ENCODE data around the gene ATP5F1D. TPM values are rescaled to one million over a fixed set of nuclear protein-coding genes. Genes with fewer than 3 reads are reported as not detected.

The ATP5F1D gene
- total RNA-seq, 1 donor from 2014 or later, result 24.5 TPM

DNA sequence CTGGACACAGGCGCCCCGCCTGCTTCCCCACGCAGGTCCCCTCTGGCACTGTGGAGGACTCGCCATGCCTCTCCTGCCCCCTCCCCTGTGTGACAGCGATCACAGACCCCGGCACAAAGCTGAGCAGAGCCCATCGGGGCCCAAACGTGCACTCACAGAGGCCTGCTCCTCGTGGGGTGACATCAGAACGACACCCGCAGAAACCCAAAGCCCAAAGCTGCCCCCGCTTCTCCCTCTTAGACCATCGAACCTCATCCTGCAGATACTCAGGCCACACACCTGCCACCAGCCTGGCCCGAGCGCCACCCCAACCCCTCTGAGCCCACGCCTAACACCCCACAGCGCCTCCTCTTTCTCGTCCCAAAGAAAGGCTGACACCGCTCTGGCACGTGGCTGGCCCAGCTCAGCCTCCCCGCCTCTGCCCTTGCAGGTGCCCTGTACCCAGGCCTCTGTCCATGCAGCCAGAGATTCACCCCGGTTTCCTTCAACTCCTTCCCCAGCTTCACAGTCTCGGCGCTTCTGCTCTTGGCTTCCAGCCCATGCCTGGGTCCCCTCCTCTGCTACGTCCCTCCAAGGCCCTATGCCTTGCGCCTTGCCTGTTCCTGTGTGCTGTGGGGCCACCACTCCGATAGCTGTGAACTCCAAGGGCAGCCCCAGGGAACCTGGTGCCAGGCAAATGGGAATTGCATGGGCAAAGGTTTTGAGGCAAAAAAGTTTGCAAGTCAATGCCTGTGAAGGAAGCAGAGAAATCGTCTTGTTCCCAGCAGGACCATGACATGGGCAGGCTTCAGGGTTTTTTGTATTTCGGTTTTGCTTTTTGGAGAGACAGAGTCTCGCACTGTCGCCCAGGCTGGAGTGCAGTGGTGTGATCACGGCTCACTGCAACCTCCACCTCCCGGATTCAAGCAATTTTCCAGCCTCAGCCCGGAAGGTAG lies 2.9 kb upstream of the ATP5F1D start:
- H3K4me1 ChIP-seq (ENCODE audit: control insufficient read depth in 3 of 3, insufficient read depth in 3 of 3, low read length in 3 of 3), result peaks cover 26 to 42% (median 37%) of the 10 kb centered on the region in 3 donors
- H3K4me3 ChIP-seq (ENCODE audit: low read length in 3 of 3), result peak overlapping the region; percentile 14 to 49 (median 36)
- peaks cover 0 to 8% (median 7%) of the 10 kb centered on the region in 3 donors for H3K27me3 ChIP-seq (ENCODE audit: control insufficient read depth in 3 of 3, insufficient read depth in 3 of 3, low read length in 3 of 3)
- no peak overlapping the region for H3K27ac ChIP-seq (ENCODE audit: low read depth, low read length)
- H3K9me3 ChIP-seq (ENCODE audit: control insufficient read depth in 3 of 3, low read length in 3 of 3), result no peaks in the 10 kb centered on the region
- H3K36me3 ChIP-seq (ENCODE audit: control insufficient read depth in 3 of 3, insufficient read depth in 3 of 3, low read length in 3 of 3), result no peaks in the 10 kb centered on the region
- H3K9ac ChIP-seq (ENCODE audit: low read depth in 1 of 3, low read length in 3 of 3), result peak overlapping the region in 1 of 3 donors; percentile 8

DNA sequence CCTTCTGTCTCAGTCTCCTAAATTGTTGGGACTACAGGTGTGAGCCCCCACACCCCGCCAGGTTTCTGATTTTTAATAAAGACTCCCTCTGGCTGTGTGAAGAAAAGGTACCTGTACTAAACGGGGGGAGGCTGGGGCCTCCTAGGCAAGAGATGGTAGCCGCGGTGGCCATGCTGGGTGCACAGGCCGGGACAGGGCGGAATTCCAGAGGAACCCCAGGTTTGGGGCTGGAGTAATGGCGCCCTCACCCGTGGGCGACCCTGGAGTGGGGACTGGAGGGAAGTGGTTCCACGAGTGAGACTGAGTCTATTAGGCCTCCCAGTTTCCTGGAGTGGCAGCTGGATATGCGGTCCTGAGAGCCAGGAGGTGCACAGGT lies 2.1 kb upstream of the ATP5F1D start:
- peak overlapping the region in 1 of 3 donors; percentile 84 for H3K9ac ChIP-seq (ENCODE audit: low read depth in 1 of 3, low read length in 3 of 3)
- no peaks in the 10 kb centered on the region for H3K36me3 ChIP-seq (ENCODE audit: control insufficient read depth in 3 of 3, insufficient read depth in 3 of 3, low read length in 3 of 3)
- no peak overlapping the region for H3K4me3 ChIP-seq (ENCODE audit: low read length in 3 of 3)
- H3K27ac ChIP-seq (ENCODE audit: low read depth, low read length), result peak overlapping the region; percentile 88
- H3K27me3 ChIP-seq (ENCODE audit: control insufficient read depth in 3 of 3, insufficient read depth in 3 of 3, low read length in 3 of 3), result peaks cover 0 to 8% (median 7%) of the 10 kb centered on the region in 3 donors
- H3K4me1 ChIP-seq (ENCODE audit: control insufficient read depth in 3 of 3, insufficient read depth in 3 of 3, low read length in 3 of 3), result peaks cover 33 to 50% (median 44%) of the 10 kb centered on the region in 3 donors
- H3K9me3 ChIP-seq (ENCODE audit: control insufficient read depth in 3 of 3, low read length in 3 of 3), result no peaks in the 10 kb centered on the region

DNA sequence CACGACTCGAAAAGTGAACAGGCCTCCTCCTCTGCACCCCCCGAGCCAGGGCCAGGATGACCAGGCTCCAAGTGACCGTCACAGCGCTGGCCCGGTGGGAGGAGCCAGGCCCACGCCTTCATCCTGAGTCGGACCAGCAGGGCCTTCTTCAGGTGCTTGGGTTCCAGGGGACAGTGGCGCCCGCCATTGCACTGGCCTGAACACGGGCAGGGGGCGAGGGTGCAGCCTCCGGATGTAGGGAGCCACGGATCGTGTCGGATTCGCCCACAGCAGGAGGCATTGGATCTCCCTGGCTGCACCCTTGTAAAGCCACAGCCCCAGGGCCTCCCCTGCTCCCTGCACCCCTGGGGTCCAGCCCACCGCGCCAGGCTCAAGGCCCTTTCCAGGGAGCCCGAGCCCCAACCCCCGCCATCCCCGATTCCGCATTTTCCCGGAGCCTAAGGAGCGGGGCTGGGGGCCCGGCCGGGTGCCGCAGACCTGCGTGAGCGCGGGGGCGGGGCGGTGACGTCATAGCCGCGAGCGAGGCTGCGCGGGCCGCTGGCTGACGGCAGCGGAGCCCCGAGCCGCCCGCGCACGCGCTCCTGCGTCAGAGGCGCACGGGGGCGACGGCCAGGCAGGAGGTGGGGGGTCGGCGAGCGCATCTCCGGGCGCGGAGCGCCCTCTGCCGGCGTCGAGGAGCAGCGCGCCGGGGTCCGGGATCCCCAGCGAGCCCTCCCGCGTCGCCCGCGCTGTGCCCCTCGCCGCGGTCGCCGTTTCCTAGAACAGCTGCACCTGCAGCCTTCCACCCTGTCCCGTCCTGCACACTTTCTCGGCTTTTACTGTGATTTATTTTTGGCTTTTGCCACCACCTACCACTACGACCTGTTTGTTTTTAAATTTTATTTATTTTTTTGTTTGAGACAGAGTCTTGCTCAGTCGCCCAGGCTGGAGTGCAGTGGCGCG lies 1.5 kb upstream of the ATP5F1D start:
- no peaks in the 10 kb centered on the region for H3K36me3 ChIP-seq (ENCODE audit: control insufficient read depth in 3 of 3, insufficient read depth in 3 of 3, low read length in 3 of 3)
- H3K4me3 ChIP-seq (ENCODE audit: low read length in 3 of 3), result peak overlapping the region; percentile 59 to 85 (median 60)
- H3K9me3 ChIP-seq (ENCODE audit: control insufficient read depth in 3 of 3, low read length in 3 of 3), result no peaks in the 10 kb centered on the region
- peaks cover 40 to 56% (median 51%) of the 10 kb centered on the region in 3 donors for H3K4me1 ChIP-seq (ENCODE audit: control insufficient read depth in 3 of 3, insufficient read depth in 3 of 3, low read length in 3 of 3)
- H3K27ac ChIP-seq (ENCODE audit: low read depth, low read length), result peak overlapping the region; percentile 88
- peaks cover 0 to 8% (median 7%) of the 10 kb centered on the region in 3 donors for H3K27me3 ChIP-seq (ENCODE audit: control insufficient read depth in 3 of 3, insufficient read depth in 3 of 3, low read length in 3 of 3)
- peak overlapping the region; percentile 67 to 84 (median 83) for H3K9ac ChIP-seq (ENCODE audit: low read depth in 1 of 3, low read length in 3 of 3)

DNA sequence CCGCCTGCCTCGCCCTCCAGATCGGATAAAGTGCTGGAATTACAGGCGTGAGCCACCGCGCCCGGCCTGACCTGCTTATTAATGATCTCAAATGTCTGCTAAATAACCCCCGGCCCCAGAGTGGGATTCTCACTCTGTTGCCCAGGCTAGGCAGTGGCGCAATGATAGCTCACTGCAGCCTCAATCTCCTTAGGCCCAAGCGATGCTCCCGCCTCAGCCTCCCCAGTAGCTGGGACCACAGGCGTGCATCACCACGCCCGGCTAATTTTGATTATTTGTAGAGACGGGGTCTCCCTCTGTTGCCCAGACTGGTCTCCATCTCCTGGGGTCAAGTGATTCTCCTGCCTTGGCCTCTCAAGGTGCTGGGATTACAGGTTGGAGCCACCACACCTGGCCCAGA lies 626 bp upstream of the ATP5F1D start:
- Histone ChIP-seq H3K36me3 (ENCODE audit: control insufficient read depth in 3 of 3, insufficient read depth in 3 of 3, low read length in 3 of 3) (no peaks in the 10 kb centered on the region), H3K27me3 (ENCODE audit: control insufficient read depth in 3 of 3, insufficient read depth in 3 of 3, low read length in 3 of 3) (peaks cover 0 to 5% (median 4%) of the 10 kb centered on the region in 3 donors), H3K4me3 (ENCODE audit: low read length in 3 of 3) (peak overlapping the region; percentile 63 to 90 (median 85)), H3K4me1 (ENCODE audit: control insufficient read depth in 3 of 3, insufficient read depth in 3 of 3, low read length in 3 of 3) (peaks cover 44 to 63% (median 58%) of the 10 kb centered on the region in 3 donors), H3K9ac (ENCODE audit: low read depth in 1 of 3, low read length in 3 of 3) (peak overlapping the region; percentile 67 to 94 (median 86)), H3K9me3 (ENCODE audit: control insufficient read depth in 3 of 3, low read length in 3 of 3) (no peaks in the 10 kb centered on the region), H3K27ac (ENCODE audit: low read depth, low read length) (peak overlapping the region; percentile 100)

DNA sequence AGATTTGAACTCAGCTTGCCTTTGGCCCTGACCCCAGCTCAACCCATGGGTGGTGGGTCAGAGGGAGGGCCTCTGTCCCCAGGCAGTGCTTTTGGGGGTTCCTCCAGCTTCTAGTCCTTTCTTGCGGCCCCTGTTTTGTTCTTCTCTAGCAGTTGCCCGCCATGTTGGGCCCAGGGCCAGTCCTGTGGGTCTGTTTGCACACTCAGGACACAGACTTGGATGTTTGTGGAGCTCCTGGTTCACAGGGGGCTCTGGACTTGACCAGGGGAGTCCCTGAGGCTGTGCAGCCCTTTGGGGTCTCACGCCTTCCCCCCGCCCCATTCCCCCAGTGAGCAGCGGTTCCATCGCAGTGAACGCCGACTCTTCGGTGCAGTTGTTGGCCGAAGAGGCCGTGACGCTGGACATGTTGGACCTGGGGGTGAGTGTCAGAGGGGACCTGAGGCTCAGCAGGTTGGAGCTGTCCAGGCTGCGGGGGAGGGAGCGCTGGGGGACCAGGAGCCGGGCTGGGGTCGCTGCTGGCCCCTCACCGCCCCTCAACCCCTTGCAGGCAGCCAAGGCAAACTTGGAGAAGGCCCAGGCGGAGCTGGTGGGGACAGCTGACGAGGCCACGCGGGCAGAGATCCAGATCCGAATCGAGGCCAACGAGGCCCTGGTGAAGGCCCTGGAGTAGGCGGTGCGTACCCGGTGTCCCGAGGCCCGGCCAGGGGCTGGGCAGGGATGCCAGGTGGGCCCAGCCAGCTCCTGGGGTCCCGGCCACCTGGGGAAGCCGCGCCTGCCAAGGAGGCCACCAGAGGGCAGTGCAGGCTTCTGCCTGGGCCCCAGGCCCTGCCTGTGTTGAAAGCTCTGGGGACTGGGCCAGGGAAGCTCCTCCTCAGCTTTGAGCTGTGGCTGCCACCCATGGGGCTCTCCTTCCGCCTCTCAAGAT lies 2.5 kb downstream of the ATP5F1D start:
- Histone ChIP-seq H3K4me3 (ENCODE audit: low read length in 3 of 3) (peak overlapping the region; percentile 45 to 85 (median 61)), H3K36me3 (ENCODE audit: control insufficient read depth in 3 of 3, insufficient read depth in 3 of 3, low read length in 3 of 3) (no peaks in the 10 kb centered on the region), H3K9ac (ENCODE audit: low read depth in 1 of 3, low read length in 3 of 3) (peak overlapping the region; percentile 77 to 94 (median 81)), H3K9me3 (ENCODE audit: control insufficient read depth in 3 of 3, low read length in 3 of 3) (no peaks in the 10 kb centered on the region), H3K27ac (ENCODE audit: low read depth, low read length) (peak overlapping the region; percentile 100), H3K4me1 (ENCODE audit: control insufficient read depth in 3 of 3, insufficient read depth in 3 of 3, low read length in 3 of 3) (peaks cover 57 to 71% (median 66%) of the 10 kb centered on the region in 3 donors), H3K27me3 (ENCODE audit: control insufficient read depth in 3 of 3, insufficient read depth in 3 of 3, low read length in 3 of 3) (no peaks in the 10 kb centered on the region)

DNA sequence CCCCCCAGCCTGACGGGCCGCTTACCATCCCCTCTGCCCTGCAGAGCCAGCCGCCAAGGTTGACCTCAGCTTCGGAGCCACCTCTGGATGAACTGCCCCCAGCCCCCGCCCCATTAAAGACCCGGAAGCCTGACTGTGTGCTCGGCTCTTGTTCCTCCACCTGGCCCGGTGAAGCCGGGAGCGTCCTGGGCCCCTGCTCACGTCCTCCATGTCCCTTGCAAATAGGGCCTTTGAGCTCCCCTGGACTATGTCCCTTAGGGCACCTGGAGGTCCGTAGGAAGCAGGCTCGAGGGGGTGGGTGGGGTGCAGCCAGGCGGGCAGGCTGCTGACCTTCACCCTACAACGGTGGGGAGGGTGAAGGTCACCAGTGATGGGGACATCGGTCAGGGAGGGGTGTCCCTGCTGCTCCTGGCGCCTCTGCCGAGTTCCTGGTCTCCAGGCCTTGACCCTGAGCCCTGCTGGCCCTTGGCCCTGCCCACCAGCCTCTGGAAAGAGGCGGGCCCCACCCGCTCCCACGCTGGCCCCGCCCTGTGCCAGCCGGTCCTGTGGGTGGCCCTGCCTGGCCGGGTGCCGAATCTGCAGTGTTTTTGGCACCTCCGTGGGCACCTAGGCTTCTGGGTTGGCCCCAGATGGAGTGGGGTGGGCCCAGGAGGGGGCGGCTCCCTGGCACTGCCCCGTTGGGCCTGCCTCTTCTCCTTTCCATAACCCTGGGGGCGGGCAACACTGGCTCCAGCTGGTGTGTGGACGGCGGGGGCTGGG lies 3.3 kb downstream of the ATP5F1D start:
- Histone ChIP-seq H3K4me3 (ENCODE audit: low read length in 3 of 3) (peak overlapping the region; percentile 40 to 58 (median 43)), H3K9ac (ENCODE audit: low read depth in 1 of 3, low read length in 3 of 3) (peak overlapping the region; percentile 77 to 94 (median 81)), H3K4me1 (ENCODE audit: control insufficient read depth in 3 of 3, insufficient read depth in 3 of 3, low read length in 3 of 3) (peaks cover 57 to 67% (median 66%) of the 10 kb centered on the region in 3 donors), H3K27me3 (ENCODE audit: control insufficient read depth in 3 of 3, insufficient read depth in 3 of 3, low read length in 3 of 3) (no peaks in the 10 kb centered on the region), H3K36me3 (ENCODE audit: control insufficient read depth in 3 of 3, insufficient read depth in 3 of 3, low read length in 3 of 3) (no peaks in the 10 kb centered on the region), H3K27ac (ENCODE audit: low read depth, low read length) (peak overlapping the region; percentile 100), H3K9me3 (ENCODE audit: control insufficient read depth in 3 of 3, low read length in 3 of 3) (no peaks in the 10 kb centered on the region)

DNA sequence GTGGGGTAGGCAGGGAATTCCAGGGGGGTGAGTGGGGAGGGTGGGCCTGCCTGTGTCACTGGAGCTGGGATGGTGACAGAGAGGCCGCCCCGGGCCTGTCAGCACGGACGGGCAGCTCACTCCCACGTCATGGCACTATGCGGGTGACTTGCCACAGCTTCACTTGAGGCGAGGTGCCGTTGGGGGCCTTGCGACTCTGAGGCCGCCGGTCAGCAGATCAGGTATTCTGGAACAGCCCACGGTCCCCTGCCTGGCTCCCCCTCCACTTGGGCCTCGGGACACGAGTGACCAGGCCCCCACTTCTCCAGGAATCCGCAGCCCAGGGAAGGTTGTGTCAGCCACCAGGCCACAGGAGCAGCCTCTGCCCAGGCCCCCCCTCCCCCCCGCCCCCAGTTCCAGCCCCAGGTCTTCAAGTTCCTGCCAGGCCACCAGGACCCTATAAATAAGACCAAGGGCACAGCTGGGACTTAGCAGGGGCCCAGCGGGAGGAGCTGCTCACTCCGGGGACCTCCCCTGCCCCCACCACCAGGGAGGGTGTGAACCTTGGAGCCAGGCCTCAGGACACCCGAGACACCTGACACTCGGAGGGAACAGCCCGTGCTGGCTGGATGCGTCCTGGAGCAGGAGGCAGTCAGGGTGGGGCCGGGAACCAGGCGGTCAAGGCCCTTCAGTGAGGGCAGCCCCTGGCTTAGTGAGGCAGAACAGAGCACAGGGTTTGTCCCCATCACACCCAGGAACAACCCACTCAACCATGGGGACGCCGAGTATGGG lies 4.1 kb downstream of the ATP5F1D start:
- Histone ChIP-seq H3K9me3 (ENCODE audit: control insufficient read depth in 3 of 3, low read length in 3 of 3) (no peaks in the 10 kb centered on the region), H3K4me1 (ENCODE audit: control insufficient read depth in 3 of 3, insufficient read depth in 3 of 3, low read length in 3 of 3) (peaks cover 56 to 65% (median 63%) of the 10 kb centered on the region in 3 donors), H3K27ac (ENCODE audit: low read depth, low read length) (peak overlapping the region; percentile 100), H3K27me3 (ENCODE audit: control insufficient read depth in 3 of 3, insufficient read depth in 3 of 3, low read length in 3 of 3) (no peaks in the 10 kb centered on the region), H3K9ac (ENCODE audit: low read depth in 1 of 3, low read length in 3 of 3) (peak overlapping the region; percentile 77 to 94 (median 81)), H3K36me3 (ENCODE audit: control insufficient read depth in 3 of 3, insufficient read depth in 3 of 3, low read length in 3 of 3) (no peaks in the 10 kb centered on the region), H3K4me3 (ENCODE audit: low read length in 3 of 3) (peak overlapping the region; percentile 14 to 32 (median 29))

Data from skeletal muscle tissue (tissue), 4 donors.